Body of pancreas (tissue), 4 donors: ENCODE results near the gene GLRA1.

Experiments
- CTCF ChIP-seq, 7 experiments: fragments of 450-650 bp in 4 of 7; fragments of 200-600 bp in 3 of 7; sonication (generic) in 3 of 7; IDR thresholded peaks; one replicate each; pipeline ENCODE4 v1.5.1; 2016 to 2019; ENCODE audit warnings: antibody characterized with exemption in 7 of 7
- POLR2A ChIP-seq, 3 donors: fragments of 450-650 bp; IDR thresholded peaks; one replicate each; pipeline ENCODE4 v1.6.1; 2016; ENCODE audit warnings: antibody characterized with exemption in 3 of 3, mild to moderate bottlenecking in 2 of 3

- no peak for TF ChIP-seq CTCF (IDR thresholded peaks at IDR 0.05)
- no peak for TF ChIP-seq POLR2A (IDR thresholded peaks at IDR 0.05)
Observed at GRCh38 chr5:151925340-151925739, 689 bp upstream of the GLRA1 start.
